Measurements from ENCODE around the gene FAM177A1. TPM values are rescaled to one million over a fixed set of nuclear protein-coding genes. Genes with fewer than 3 reads are reported as not detected.

Gene FAM177A1
- total and polyA plus RNA-seq, 4 donors: 12.8 to 69.5 (median 39.4) TPM

GRCh38 chr14:35121026-35121886 is 75.2 kb downstream of the FAM177A1 start:
- DNase-seq (ENCODE audit: low spot score): no peak
- Histone ChIP-seq H3K27me3 (ENCODE audit: control insufficient read depth in 4 of 4, insufficient read depth in 4 of 4, low read length in 3 of 4) (no peaks in the 10 kb centered on the region), H3K36me3 (ENCODE audit: control insufficient read depth in 4 of 4, insufficient read depth in 3 of 4, low read depth in 1 of 4, low read length in 3 of 4) (no peaks in the 10 kb centered on the region), H3K27ac (ENCODE audit: low read depth in 1 of 2, low read length in 2 of 2) (peak overlapping the region; percentile 95 to 100), H3K4me1 (ENCODE audit: control insufficient read depth in 4 of 4, insufficient read depth in 4 of 4, low read length in 3 of 4) (peaks cover 3 to 25% (median 20%) of the 10 kb centered on the region in 4 donors), H3K9ac (ENCODE audit: low read depth in 1 of 2, low read length in 2 of 2) (peak overlapping the region; percentile 92 to 94), H3K4me3 (ENCODE audit: low read depth in 1 of 3, low read length in 3 of 3) (peak overlapping the region; percentile 83 to 100 (median 90)), H3K9me3 (ENCODE audit: control insufficient read depth in 4 of 4, low read length in 3 of 4) (no peaks in the 10 kb centered on the region)
- no peak for TF ChIP-seq SP1 (IDR thresholded peaks at IDR 0.05)
- TF ChIP-seq FOXA1 (IDR thresholded peaks at IDR 0.05): peak; percentile 10
- peak; percentile 77 for TF ChIP-seq REST (IDR thresholded peaks at IDR 0.05)
- TF ChIP-seq RXRA (IDR thresholded peaks at IDR 0.05): peak in 1 of 2 donors; percentile 72
- no peak for TF ChIP-seq ATF3 (IDR thresholded peaks at IDR 0.05)
- TF ChIP-seq HNF4A (conservative IDR thresholded peaks at IDR 0.05): peak in 1 of 2 donors; percentile 31
- TF ChIP-seq MAX (IDR thresholded peaks at IDR 0.05): no peak
- TF ChIP-seq TAF1 (conservative IDR thresholded peaks at IDR 0.05): no peak
- TF ChIP-seq EGR1 (IDR thresholded peaks at IDR 0.05; ENCODE audit: low read depth in 2 of 2): no peak
- TF ChIP-seq ZBTB33 (IDR thresholded peaks at IDR 0.05): no peak
- peak in 1 of 2 donors; percentile 22 for TF ChIP-seq JUND (IDR thresholded peaks at IDR 0.05)
- TF ChIP-seq RAD21 (IDR thresholded peaks at IDR 0.05): peak; percentile 32 to 58
- TF ChIP-seq CTCF (IDR thresholded peaks at IDR 0.05; ENCODE audit: low read depth, low read length, missing input control): no peak
- TF ChIP-seq GABPA (IDR thresholded peaks at IDR 0.05 in 1 of 2, conservative IDR thresholded peaks at IDR 0.05 in 1 of 2): no peak
- no peak for TF ChIP-seq HNF4G (IDR thresholded peaks at IDR 0.05)
- no peak for TF ChIP-seq NR2F2 (IDR thresholded peaks at IDR 0.05)
- TF ChIP-seq FOXA2 (IDR thresholded peaks at IDR 0.05): peak; percentile 40
- no peak for TF ChIP-seq YY1 (IDR thresholded peaks at IDR 0.05)
- WGBS: 16% methylated on average over 34 of the region's 34 CpGs

Data from liver (tissue), 9 donors.